Hematopoietic multipotent progenitor cell treated with erythropoietin and hydrocortisone succinate and interleukin-3 and kit ligand, for 4 days (in vitro differentiated cells): ENCODE data around the gene TMEM91.

Source experiments
- DNase-seq: peaks from one replicate; pipeline ENCODE4 v3.0.0-alpha.2; 2015

The TMEM91 gene

DNA sequence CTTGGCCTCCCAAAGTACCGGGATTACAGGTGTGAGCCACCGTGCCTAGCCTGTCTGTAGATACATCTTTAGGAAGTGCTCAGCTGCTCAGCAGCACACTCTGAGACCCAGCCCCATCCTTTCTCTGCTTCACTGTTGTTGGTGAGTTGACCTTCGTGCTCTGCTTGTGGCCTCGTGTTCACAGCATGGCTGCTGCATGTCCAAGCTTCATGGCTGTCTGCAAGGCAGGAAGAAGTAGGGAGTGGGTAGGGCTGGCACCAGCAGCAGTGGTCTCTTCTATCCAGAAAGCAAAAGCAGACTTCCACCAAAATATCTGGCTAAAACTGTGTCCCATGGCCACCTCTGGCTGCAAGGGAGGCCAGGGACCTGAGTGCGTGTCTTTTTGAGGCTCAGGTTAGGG is 36.6 kb downstream of the TMEM91 start:
- DNase-seq = no peak

DNA sequence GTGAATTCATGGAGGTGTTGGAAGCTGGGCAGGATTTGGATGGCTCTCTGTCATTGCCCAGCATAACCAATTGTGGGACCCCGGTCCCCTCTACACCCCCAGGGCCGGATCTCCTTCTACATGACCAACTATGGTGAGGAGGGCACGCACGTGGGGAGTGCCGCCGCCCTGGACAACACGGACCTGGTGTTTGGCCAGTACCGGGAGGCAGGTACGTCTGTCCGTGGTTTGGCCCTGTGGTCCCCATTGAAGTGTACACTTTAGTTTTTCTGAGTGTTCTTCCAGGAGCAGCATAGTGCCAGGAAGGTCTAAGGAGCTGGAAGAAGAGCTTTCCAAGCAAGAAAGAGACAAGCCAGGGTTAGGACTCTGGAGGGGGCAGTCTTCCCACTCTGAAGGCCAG is 37.6 kb downstream of the TMEM91 start:
- no peak for DNase-seq

DNA sequence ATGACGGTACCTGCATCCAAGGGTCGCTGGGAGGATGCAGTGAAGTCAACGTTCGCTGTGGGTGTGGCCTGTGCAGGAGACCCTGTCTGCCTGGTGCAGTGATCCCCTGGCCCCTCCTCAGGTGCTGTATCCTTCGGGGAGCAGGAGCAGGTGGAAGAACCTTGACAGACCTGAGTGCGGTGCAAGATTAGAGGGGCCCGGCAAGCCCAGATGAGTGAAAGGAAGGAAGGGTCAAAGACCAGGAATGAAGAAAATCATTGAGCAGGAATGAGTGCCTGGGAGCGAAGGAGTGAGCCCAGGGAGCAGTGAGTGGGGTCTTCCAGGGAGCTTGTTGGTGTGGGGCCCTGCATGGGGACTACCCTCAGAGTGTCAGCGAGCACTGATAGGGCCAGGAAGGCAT is 38.1 kb downstream of the TMEM91 start:
- no peak for DNase-seq

DNA sequence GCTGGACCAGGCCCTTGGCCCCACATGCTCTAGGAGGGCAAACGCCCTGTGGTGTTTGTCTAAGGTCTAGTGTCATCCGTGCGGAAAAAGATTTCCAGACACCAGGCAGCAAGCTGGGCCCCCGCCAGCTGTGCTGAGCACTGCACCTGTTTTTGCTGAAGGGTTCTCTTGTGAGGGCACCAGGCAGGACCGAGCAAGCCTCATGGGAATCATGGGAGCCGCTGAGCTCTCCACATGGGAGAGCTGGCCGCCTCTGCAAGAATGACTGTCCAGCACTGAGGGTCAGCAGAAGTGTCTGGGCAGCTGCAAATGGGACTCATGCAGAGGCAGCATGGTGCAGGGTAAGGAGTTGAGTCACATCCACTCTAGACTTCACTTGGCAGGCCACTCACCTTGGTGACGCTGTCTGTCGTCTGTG is 38.8 kb downstream of the TMEM91 start:
- no peak for DNase-seq

DNA sequence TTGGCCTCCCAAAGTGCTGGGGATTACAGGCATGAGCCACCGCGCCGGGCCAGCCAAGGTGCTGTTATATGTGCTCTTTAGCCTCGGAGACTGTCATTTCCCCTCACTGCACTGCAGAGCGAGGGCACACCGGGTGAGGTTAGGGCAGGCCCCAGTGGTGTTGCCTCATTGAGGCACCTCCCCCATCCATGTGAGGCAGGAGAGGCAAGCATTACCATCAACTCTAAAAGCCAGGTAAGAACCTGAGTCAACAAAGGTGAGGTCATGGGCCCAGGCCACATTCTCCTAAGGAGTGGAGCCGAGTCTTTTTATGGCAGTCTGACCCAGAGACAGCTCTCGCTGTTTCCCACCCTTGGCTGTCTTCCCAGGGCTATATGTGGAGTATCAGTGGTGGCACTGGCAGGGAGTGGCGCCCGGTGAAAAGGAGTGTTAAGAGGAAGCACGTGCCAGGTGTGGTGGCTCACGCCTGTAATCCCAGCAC is 39.9 kb downstream of the TMEM91 start:
- no peak for DNase-seq

DNA sequence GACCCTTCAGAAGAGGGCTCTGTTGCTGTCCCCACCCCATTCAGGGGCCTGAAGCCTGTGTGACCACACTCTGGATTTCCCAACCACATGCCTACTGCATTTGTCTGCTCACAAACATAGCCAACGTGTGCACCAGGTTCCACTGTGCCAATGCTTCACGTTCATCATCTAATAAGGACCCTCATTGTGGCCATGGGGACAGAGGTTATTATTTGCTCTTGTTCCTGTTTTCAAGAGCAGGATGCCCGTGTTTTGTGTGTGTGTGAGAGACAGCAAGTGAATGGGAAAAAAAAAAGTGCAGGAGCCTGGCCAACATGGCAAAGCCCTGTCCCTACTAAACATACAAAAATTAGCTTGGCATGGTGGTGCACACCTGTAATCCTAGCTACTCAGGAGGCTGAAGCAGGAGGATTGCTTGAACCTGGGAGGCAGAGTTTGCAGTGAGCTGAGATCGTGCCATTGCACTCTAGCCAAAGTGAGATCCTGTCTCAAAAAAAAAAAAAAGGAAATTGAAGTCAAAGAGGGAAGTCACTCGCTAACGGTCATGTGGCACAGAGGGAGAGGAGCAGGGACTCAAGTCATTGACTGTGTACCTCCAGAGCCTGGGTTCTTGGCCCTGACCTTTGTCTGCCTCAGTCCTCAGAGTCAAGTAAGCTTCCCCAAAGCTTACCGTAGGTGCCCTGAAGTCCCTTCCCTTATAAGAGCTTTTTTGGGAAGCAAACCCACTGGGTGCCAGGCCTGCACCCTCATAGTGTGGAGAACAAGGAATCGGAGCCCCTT is 44.0 kb downstream of the TMEM91 start:
- peak; percentile 84 for DNase-seq

DNA sequence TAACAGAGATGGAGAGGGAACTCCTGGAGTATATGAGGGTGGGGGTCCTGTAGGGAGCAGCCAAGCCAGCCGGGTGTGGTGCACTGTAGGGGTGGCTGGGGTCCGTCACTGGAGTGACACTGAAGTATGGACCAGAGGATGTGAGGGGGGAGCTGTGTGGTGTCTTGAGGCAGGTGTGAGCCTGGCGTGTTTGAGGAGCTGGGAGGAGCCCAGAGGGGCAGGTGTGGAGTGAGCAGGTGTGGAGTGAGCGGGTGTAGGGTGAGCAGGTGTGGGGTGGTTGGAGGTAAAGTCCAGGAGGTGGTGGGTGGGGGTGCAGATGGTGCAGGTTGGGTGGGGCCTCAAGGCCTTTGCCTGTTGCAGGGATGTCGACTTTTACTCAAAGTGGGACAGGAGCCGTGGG is 45.0 kb downstream of the TMEM91 start:
- no peak for DNase-seq

DNA sequence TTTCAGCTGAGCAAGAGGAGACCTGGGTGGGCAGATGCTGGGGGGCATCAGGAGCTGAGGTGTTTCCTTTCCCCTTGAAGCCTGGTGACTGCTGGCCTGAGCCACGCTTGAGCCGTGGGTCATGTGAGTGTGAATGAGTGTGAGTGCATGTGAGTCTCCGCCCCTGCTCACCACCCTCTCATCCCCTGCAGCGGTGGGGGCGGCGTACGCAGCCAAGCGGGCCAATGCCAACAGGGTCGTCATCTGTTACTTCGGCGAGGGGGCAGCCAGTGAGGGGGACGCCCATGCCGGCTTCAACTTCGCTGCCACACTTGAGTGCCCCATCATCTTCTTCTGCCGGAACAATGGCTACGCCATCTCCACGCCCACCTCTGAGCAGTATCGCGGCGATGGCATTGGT is 45.6 kb downstream of the TMEM91 start:
- no peak for DNase-seq

DNA sequence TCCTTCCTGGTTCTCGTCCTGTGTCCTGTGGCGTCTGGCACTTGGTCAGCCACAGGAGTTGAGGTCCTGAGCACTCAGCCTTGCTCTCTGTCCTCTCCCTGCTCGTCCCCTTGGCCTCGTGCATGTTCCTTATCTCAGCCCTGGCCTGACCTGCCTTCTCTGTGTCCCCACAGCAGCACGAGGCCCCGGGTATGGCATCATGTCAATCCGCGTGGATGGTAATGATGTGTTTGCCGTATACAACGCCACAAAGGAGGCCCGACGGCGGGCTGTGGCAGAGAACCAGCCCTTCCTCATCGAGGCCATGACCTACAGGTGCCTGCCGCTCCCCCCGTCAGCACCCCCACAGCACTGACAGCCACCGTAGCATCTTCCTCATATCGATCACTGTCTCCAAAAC is 46.1 kb downstream of the TMEM91 start:
- DNase-seq = no peak

DNA sequence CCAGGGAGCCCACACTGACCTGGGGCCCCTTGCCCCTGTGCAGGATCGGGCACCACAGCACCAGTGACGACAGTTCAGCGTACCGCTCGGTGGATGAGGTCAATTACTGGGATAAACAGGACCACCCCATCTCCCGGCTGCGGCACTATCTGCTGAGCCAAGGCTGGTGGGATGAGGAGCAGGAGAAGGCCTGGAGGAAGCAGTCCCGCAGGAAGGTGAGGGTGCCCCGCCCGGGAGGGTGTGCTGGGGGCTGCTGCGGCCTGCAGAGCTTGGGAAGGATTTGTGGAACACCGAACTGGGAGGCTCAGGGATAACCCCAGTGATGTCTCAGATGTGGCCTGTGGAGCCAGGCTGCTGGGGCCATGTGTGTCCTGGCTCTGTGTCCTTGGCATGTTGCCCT is 46.6 kb downstream of the TMEM91 start:
- no peak for DNase-seq

DNA sequence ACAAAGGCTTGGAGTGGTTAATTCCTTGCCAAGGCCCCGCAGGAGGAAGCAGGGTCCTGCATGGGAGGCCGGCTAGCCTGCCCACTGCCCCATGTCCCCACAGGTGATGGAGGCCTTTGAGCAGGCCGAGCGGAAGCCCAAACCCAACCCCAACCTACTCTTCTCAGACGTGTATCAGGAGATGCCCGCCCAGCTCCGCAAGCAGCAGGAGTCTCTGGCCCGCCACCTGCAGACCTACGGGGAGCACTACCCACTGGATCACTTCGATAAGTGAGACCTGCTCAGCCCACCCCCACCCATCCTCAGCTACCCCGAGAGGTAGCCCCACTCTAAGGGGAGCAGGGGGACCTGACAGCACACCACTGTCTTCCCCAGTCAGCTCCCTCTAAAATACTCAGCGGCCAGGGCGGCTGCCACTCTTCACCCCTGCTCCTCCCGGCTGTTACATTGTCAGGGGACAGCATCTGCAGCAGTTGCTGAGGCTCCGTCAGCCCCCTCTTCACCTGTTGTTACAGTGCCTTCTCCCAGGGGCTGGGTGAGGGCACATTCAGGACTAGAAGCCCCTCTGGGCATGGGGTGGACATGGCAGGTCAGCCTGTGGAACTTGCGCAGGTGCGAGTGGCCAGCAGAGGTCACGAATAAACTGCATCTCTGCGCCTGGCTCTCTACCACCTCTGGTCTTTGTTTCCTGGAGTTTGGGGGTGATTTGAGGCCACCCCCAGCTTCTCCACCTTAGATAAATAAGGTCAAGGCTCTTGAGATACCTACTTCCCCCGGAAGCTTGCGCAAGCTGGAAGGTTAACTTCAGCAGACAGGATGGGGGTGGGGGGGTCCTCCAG is 48.2 kb downstream of the TMEM91 start:
- DNase-seq = peak; percentile 63

DNA sequence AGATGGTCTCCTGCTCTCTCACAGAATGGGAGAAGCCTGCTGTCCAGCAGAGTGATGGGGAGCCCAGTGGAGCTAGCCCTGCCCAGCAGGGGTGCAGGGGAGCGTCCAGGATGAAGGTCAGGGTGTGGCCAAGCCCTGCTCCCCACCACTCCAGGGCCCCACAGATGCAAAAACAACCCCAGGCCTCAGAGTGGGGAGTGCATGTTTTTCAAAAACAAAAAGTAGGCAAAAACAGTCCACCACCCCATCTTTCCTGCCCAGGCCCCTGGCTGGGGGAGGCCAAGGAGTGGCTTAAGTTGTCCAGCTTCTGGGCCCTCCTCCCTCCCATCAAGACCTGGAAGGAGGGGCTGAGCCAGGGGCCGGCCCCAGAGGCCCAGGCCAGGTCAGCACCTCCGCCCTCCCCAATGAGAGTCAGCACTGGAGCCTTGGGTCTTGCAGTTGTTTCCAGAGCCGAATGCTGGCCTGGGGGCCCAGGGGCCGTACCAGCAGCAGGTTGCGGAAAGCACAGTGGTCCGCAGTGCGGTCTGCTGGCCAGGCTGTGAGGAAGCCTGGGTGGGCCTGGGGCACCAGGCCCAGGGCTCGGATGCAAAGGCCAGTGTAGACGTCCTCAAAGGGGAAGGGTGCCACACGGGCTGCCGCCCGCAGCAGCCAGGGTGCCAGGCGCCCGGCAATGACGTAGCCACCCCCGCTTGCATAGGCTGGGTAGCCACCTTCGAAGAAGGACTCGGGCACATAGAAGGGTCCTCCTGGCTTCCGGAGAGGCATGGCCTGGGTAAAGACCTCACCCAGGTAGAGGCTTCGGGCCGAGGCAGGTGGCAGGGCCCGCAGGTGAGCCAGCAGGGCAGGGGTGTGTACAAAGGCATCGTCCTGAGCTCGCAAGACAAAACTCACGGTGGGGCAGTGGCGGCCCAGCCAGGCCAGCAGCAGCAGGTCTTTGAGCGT is 49.1 kb downstream of the TMEM91 start:
- no peak for DNase-seq

DNA sequence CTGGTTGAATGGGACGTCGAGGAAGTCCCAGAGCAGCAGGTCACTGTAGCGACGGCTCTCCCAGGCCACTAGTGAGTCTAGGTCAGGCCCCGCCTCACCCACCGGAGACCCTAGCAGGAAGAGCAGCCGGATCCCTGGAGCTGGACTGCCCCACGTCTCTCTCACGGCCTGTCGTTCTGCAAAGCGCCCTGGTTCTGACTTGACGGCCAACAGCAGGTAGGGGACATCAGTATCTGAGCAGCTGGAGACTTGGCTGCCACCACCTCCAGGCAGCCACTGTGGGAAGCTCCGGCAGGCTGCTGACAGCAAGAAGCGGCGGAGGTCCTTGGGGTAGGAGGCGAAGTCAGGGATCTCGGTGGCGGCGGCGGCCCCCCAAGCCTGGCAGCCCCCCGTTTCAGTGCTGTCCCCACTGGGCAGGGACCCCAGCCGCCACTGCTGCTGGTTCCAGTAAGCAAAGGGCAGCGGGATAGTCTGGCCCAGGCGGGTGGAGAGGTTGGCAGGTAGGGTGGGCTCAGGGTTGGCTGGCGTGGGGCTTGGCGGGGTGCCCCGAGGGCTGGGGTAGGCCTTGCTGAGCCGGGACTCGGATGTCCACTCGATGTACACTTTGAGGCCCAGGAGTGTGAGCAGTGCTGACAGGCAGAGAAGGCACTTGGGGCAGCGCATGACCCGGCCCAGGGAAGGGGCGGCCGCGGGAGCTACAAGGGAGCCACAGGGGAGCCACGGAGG is 49.9 kb downstream of the TMEM91 start:
- DNase-seq = no peak

DNA sequence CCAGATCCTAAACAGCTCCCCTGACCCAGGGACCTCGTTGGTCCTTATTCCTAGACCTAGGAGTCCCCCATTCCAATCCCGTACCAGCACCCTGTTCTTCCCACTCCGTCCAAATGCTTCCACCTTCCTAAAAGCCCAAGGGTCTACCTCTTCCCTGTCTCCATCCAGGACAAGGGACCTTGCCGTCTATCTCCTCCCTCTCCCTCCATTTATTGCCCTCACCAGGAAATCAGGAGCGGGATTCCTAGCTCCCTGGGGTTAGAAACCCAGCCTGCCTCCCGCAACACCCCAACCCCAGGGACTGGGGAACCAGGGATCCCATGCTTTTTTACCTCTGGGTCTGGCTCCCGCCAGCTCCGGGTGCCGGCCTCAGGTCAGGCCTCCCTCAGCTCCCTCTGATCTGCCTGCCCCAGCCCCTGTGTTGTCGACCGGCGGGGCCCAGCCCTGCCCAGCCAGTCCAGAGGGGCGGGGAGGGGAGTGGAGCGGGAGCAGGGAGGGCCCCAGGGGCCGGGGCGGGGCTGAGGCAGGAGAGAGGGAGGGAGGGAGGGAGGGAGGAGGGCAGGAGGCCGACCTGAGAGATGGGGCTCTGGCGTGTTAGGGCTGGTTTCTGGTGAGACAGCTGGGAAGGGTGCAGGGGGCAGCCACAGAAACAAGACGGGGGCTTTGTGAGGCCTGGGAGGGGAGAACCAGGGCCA is 50.8 kb downstream of the TMEM91 start, which contains the start of gene B3GNT8:
TSS of gene B3GNT8 (minus strand) at position 423 of the 695 bp plus-strand sequence. CDS start 596 bp downstream, outside the sequence.
- peak; percentile 94 for DNase-seq

DNA sequence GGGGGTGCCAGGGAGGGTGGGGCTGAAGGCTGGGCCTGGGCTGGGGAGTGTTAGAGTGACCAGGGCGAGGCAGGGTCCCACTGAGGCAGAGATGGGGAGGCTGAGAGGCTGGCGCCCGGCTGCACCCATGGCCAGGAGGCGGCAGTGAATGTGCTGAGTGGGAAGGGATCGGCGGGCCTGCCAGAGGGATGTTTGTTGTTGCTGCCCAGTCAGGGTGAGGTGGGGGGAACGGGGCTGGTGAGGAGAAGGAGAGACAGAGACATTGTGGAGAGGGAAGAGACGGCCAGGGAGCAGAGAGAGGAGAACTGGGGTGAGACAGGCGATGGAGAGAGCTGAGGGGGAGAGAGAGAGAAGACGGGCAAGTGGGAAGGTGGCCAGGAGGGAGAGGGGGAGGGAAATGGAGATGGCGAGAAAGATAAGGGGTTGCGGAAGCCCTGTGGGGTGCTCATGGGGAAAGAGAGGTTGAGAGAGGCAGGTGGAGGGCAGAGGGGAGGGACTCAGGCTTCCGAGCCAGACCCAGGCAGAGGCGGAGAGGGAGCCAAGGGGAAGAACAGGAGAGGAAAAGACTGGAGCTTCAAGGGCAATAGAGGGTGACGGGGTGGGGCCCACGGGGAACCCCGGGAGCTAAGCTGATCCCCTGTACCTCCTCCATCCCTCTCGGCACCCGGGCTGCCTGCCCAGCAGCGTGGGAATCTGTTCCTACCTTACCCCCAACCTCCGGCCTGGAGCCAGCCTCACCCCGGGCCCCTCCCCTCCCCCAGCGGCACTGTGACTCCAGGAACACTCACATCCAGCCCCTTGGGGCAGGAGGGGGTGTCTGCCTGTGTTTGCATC is 51.5 kb downstream of the TMEM91 start:
- DNase-seq = peak; percentile 75

DNA sequence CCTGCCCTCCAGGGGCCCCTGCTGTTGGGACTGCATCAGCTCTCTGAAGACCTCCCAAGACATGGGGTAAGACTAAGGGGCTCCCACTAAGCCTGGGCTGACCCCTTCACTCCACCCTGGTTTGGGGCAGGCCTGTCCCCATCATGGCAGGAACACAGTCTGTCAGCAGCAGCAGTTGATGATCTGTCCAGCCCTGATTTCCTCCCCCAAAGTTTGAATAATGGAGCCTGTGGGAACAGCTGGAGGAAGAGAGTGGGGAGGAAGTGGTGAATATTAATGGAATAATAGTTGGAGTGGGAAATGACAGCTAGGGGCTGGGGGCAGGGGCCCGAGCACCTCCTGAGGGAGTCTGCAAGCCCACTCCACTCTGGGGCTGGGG is 52.1 kb downstream of the TMEM91 start:
- no peak for DNase-seq

DNA sequence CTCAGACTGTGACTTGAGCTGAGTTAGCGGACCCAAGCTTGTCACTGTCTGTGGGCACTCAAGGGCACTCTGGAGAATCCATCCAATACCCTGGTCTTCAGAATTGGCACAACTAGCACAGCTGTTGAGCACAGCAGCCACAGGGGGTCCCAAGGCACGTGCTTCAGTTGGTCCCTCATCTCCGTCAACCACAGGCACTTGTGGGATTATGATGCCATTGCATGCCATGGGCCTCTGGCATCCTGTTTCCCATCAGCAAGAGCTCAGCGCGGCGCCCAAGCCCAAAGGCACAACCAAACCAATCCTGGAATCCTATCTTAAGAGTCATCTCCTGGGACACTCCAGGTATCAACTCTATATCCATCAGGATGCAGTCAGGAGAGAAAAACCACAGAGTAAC is 54.6 kb downstream of the TMEM91 start:
- DNase-seq = no peak

DNA sequence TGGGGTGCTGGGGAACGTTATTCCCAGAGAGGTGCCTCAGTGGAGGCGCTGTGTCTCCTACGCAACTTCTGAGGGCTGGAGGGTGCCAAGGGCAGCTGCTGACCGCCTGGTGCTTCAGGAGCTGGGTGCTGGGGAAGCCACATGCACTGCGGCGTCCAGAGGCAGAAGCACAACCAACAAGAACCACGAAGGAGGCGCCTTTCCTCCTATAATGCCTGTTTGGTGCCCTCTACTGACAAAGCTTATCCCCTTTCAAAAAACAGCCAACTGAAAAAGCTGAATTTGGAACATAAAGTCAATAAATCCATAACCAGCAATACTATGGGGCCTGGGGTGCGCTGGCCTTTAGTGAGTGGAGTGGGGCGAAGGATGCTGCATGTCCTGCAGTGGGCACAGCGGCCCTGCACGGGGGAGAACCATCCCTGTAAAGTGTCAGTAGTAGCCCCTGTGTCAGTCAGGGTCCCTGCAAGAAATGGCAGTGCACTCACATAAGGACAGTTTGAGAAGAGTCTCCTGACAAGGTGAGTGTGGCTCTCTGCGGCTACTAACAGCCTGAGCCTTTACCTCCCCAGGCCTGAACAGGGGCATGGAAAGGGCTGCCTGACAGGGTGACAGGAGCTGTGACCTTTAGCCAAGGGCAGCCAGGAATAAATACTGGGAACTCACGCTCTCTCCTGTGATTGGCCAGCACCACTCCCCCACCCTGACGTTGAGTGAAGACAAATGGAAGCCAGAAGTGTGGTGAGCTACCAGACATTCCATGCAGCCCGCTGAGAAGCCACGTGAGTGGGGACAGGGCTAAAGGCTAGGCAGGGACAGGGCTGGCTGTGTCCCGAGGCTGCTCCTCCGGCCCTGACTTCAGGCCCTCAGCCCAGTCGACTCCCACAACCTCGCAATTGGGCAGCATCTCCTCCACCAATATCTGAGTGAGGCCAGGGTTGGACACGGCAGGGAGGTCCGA is 55.4 kb downstream of the TMEM91 start:
- DNase-seq = peak; percentile 81

DNA sequence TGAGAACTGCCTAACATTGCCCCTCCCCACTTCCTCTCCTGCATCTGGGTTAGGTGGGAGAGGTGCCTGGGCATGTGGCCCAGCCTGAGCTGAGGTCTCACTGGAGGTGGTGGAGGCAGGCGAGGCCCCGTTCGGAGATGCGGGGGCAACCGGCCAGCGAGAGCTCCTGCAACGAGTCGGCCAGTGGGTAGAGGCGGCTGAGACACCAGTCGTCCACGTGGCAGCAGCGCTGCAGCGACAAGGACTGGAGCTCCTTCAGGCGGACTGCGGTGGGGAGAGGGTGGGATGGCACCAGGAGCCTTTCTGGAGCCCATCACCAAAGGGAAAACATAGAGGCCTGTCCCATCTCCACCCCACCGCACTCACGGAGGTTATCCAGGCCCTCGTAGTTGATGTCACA is 56.8 kb downstream of the TMEM91 start:
- no peak for DNase-seq
